GM12878 (cell line): ENCODE data around the gene ALDH1L2. TPM values are rescaled to one million over a fixed set of nuclear protein-coding genes. Genes with fewer than 3 reads are reported as not detected.

Source experiments
- BMI1 ChIP-seq: fragments of 450-650 bp; IDR thresholded peaks from 2 replicates; pipeline ENCODE4 v1.6.1; 2016; ENCODE audit warnings: mild to moderate bottlenecking, moderate library complexity, borderline replicate concordance
- CEBPB ChIP-seq, 2 experiments: fragments of 150-350 bp in 1 of 2; IDR thresholded peaks; 2 replicates each; pipeline ENCODE4 v1.6.1; 2012 to 2014; ENCODE audit warnings: low read depth in 2 of 2, low read length in 2 of 2, borderline replicate concordance in 1 of 2, inconsistent platforms in 1 of 2
- CHD4 ChIP-seq: fragments of 200-600 bp; sonication (generic); IDR thresholded peaks from 2 replicates; pipeline ENCODE4 v1.6.1; 2016; ENCODE audit warnings: mild to moderate bottlenecking
- CREB1 ChIP-seq: IDR thresholded peaks from 2 replicates; pipeline ENCODE4 v1.6.1; 2012; ENCODE audit warnings: low read depth, mild to moderate bottlenecking, inconsistent platforms
- CREM ChIP-seq: IDR thresholded peaks from 2 replicates; pipeline ENCODE4 v1.6.1; 2014; ENCODE audit warnings: antibody characterized with exemption, low read depth
- CUX1 ChIP-seq: IDR thresholded peaks from 2 replicates; pipeline ENCODE4 v1.6.1; 2012; ENCODE audit warnings: improper control_type of control experiment, low read depth, low read length; ENCODE audit not compliant: insufficient replicate concordance
- DPF2 ChIP-seq: fragments of 450-650 bp; IDR thresholded peaks from 2 replicates; pipeline ENCODE4 v1.6.1; 2017; ENCODE audit warnings: mild to moderate bottlenecking
- E2F4 ChIP-seq: IDR thresholded peaks from 2 replicates; pipeline ENCODE4 v1.6.1; 2012; ENCODE audit warnings: low read depth, low read length, improper control_type of control experiment
- ELK1 ChIP-seq: IDR thresholded peaks from 2 replicates; pipeline ENCODE4 v1.6.1; 2012; ENCODE audit warnings: low read depth, low read length, improper control_type of control experiment
- ESRRA ChIP-seq: IDR thresholded peaks from 2 replicates; pipeline ENCODE4 v1.6.1; 2012; ENCODE audit warnings: mild to moderate bottlenecking, low read length, improper control_type of control experiment
- KDM1A ChIP-seq: fragments of 200-600 bp; sonication (generic); IDR thresholded peaks from 2 replicates; pipeline ENCODE4 v1.6.1; 2016; ENCODE audit warnings: borderline replicate concordance
- MXI1 ChIP-seq: fragments of 150-350 bp; IDR thresholded peaks from 2 replicates; pipeline ENCODE4 v1.6.1; 2011; ENCODE audit warnings: low read depth, mild to moderate bottlenecking, inconsistent platforms, low read length, improper control_type of control experiment
- MYC ChIP-seq: IDR thresholded peaks from 2 replicates; pipeline ENCODE4 v1.6.1; 2011; ENCODE audit warnings: mild to moderate bottlenecking, low read length, moderate library complexity, inconsistent platforms; ENCODE audit not compliant: insufficient read depth, insufficient replicate concordance, insufficient read length, severe bottlenecking
- NBN ChIP-seq: fragments of 450-650 bp; IDR thresholded peaks from 2 replicates; pipeline ENCODE4 v1.6.1; 2016
- POLR2AphosphoS5 ChIP-seq: IDR thresholded peaks from 2 replicates; pipeline ENCODE4 v1.6.1; 2011; ENCODE audit warnings: mild to moderate bottlenecking, low read length, inconsistent platforms
- RCOR1 ChIP-seq: conservative IDR thresholded peaks from 2 replicates; pipeline ENCODE4 v1.6.1; 2012; ENCODE audit warnings: low read depth, low read length, improper control_type of control experiment
- SMAD5 ChIP-seq: IDR thresholded peaks from 2 replicates; pipeline ENCODE4 v1.6.1; 2016; ENCODE audit warnings: antibody characterized with exemption, low read depth
- SMC3 ChIP-seq: IDR thresholded peaks from 2 replicates; pipeline ENCODE4 v1.6.1; 2011; ENCODE audit warnings: low read length, improper control_type of control experiment, borderline replicate concordance
- SP1 ChIP-seq: IDR thresholded peaks from one replicate; pipeline ENCODE4 v1.6.1; 2011; ENCODE audit warnings: low read depth, low read length
- YY1 ChIP-seq: IDR thresholded peaks from 2 replicates; pipeline ENCODE4 v1.6.1; 2011; ENCODE audit warnings: low read depth, mild to moderate bottlenecking, low read length
- polyA plus RNA-seq, 11 experiments: library from polyadenylated mRNA; depleted of rRNA in 4 of 11; unstranded in 6 of 11; stranded (reverse) in 5 of 11; fragments of >200 nt; fragmentation: Nextera tagmentation in 4 of 11; fragmentation: Illumina TruSeq in 1 of 11; extraction: Ambion mirVana in 4 of 11; extraction: Trizol in 1 of 11; gene quantifications; 1 replicate in 1 of 11; 2 replicates in 10 of 11; pipeline versions ENCODE4 v1.2.1 to v1.2.3, GENCODE V29; 2011 to 2016; ENCODE audit warnings: inconsistent platforms in 2 of 11, missing spikeins in 2 of 11, low read depth in 1 of 11
- total RNA-seq, 4 experiments: library from RNA; depleted of rRNA in 3 of 4; stranded (reverse); fragments of >200 nt in 3 of 4; fragmentation: Illumina TruSeq in 1 of 4; extraction: Trizol in 1 of 4; gene quantifications; 2 replicates each; pipeline versions ENCODE4 v1.2.1 to v1.2.3, GENCODE V29; 2013 to 2021
- TF ChIP-seq, protein P1 (sequence below): fragments of 450-650 bp; conservative IDR thresholded peaks from 2 replicates; pipeline ENCODE4 v1.6.1; 2017; ENCODE audit warnings: mild to moderate bottlenecking, moderate library complexity

The ALDH1L2 gene
- total and polyA plus RNA-seq, 10 of the 15 experiments (the other 5 are each of a cell fraction or from before 2014, with no cell fraction given), result 0.15 to 13.7 (median 8.5) TPM

DNA sequence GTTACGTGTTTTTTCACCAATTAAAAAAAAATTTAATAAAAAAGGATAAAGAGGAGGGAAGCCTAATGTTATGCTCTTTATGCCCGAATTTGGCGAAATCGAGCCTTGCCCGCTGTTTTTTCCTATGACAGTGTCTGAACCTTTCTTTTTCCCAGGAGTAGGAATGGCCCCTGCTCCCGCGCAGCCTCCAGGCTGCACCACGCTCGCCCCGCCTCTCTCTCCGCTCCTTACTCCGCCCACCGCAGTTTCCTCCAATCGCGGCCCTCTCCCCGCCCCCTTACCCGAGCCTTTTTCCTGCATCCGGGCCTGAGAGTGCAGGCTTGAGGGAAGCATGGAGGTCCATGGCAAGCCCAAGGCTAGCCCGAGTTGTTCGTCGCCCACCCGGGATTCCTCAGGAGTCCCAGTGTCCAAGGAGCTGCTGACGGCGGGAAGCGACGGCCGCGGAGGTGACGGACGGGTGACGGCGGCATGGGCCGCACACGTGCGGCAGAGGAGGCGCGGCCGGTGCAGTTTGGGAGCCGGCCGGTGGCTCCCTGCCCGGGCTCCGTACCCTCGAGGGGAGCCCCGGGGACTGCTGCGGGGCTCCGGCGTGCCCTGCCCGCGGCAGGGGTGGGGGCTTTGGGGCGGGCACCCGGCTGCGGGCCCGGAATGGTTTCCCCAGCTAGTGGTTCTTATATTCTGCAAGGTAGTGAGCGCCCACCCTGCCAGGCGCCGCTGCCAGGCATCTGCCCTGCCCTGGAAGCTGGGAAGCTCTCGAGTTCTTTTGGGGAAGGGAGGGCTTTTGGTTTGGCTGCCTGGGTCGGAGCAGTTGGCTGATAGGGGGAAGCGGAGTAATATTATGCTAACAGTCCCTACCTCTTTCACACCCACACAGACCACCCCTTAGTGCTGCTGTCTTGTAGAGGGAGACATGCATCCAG lies 98.0 kb downstream of the ALDH1L2 start, which contains the start of gene NOPCHAP1 (continued):
- TF ChIP-seq CUX1 (no peak), SMC3 (no peak), ELK1 (no peak), DPF2 (peak; percentile 68), SMAD5 (peak; percentile 46; the same call in 1 of the 2 replicates), POLR2AphosphoS5 (peak; percentile 71), E2F4 (0 out of 2 replicates have a peak, but pooled peaks have one; percentile 39), KDM1A (no peak), MYC (peak; percentile 62), CREB1 (no peak), RCOR1 (no peak), CREM (no peak), SP1 (peak; percentile 25), MXI1 (peak; percentile 98), CHD4 (no peak), BMI1 (no peak), NBN (0 out of 2 replicates have a peak, but pooled peaks have one; percentile 44), CEBPB (IDR thresholded peaks at IDR 0.05; ENCODE audit: borderline replicate concordance in 1 of 2, low read depth in 2 of 2, low read length in 2 of 2) (no peak), ESRRA (no peak), YY1 (peak; percentile 84)
- TF ChIP-seq, protein P1, sequence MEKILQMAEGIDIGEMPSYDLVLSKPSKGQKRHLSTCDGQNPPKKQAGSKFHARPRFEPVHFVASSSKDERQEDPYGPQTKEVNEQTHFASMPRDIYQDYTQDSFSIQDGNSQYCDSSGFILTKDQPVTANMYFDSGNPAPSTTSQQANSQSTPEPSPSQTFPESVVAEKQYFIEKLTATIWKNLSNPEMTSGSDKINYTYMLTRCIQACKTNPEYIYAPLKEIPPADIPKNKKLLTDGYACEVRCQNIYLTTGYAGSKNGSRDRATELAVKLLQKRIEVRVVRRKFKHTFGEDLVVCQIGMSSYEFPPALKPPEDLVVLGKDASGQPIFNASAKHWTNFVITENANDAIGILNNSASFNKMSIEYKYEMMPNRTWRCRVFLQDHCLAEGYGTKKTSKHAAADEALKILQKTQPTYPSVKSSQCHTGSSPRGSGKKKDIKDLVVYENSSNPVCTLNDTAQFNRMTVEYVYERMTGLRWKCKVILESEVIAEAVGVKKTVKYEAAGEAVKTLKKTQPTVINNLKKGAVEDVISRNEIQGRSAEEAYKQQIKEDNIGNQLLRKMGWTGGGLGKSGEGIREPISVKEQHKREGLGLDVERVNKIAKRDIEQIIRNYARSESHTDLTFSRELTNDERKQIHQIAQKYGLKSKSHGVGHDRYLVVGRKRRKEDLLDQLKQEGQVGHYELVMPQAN, result peak; percentile 98
